Breast epithelium (tissue), 3 donors: ENCODE data around the gene PEX16.

Experiments
- CTCF ChIP-seq, 3 donors: fragments of 450-650 bp; IDR thresholded peaks; one replicate each; pipeline ENCODE4 v1.5.1; 2016 to 2017; ENCODE audit warnings: antibody characterized with exemption in 3 of 3, mild to moderate bottlenecking in 3 of 3, moderate library complexity in 3 of 3
- POLR2A ChIP-seq: fragments of 450-650 bp; IDR thresholded peaks from one replicate; pipeline ENCODE4 v1.6.1; 2016; ENCODE audit warnings: antibody characterized with exemption, mild to moderate bottlenecking, moderate library complexity

GRCh38 chr11:45899086-45899447 is 18.6 kb downstream of the PEX16 start:
- TF ChIP-seq CTCF (IDR thresholded peaks at IDR 0.05) (no peak), POLR2A (no peak)
